Measurements from ENCODE around the gene ERC1. TPM values are rescaled to one million over a fixed set of nuclear protein-coding genes. Genes with fewer than 3 reads are reported as not detected.
A peak's percentile ranks its signal among the peaks of the same experiment; 100 is the strongest.

The ERC1 gene
- total and polyA plus RNA-seq, 2 experiments from 2014 or later: 18.4 to 29.7 TPM

GRCh38 chr12:1403417-1403816, 412.4 kb downstream of the ERC1 start:
- Histone ChIP-seq H3K27ac (peak overlapping the region; percentile 2), H3K4me3 (no peak overlapping the region), H3K9me2 (replicated peaks; ENCODE audit: insufficient read depth) (no peaks in the 10 kb centered on the region), H3K36me3 (replicated peaks; ENCODE audit: insufficient read depth, low read depth) (no peaks in the 10 kb centered on the region), H3K9me3 (ENCODE audit: low read depth) (no peaks in the 10 kb centered on the region), H3K4me1 (ENCODE audit: insufficient read depth) (no peaks in the 10 kb centered on the region), H3K4me2 (no peak overlapping the region), H3K27me3 (no peaks in the 10 kb centered on the region), H3K79me2 (no peaks in the 10 kb centered on the region), H2AFZ (no peak overlapping the region), H4K20me1 (ENCODE audit: insufficient read depth, poor library complexity, severe bottlenecking) (no peaks in the 10 kb centered on the region)
- peak; percentile 6 for DNase-seq (ENCODE audit: low spot score)
- TF ChIP-seq EZH2phosphoT487 (IDR thresholded peaks at IDR 0.05; ENCODE audit: low read depth, severe bottlenecking, unreplicated experiment): no peak
- no peak for TF ChIP-seq EZH2 (IDR thresholded peaks at IDR 0.05; ENCODE audit: borderline replicate concordance)
- no peak for TF ChIP-seq CTCF (IDR thresholded peaks at IDR 0.05; ENCODE audit: poor library complexity)
- WGBS (ENCODE audit: low lambda C conversion rate, missing lambda C conversion rate): 65% methylated on average over 4 of the region's 4 CpGs

DNA sequence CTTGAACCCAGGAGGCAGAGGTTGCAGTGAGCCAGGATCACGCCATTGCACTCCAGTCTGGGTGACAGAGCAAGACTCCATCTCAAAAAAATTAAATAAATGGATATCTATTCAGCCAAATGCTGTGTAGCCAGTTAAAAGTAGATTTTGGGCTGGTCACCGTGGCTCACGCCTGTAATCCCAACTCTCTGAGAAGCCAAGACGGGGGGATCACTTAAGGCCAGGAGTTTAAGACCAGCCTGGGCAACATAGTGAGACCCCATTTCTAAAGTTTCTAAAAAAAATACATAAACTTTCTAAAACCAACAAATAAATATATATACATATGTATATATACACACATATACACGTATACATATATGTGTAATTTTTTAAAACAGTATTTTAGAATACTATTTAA, 414.6 kb downstream of the ERC1 start:
- Histone ChIP-seq H3K4me3 (no peak overlapping the region), H2AFZ (no peak overlapping the region), H3K79me2 (no peaks in the 10 kb centered on the region), H3K4me1 (ENCODE audit: insufficient read depth) (no peaks in the 10 kb centered on the region), H3K4me2 (no peak overlapping the region), H3K27me3 (no peaks in the 10 kb centered on the region), H3K27ac (no peak overlapping the region), H3K36me3 (replicated peaks; ENCODE audit: insufficient read depth, low read depth) (no peaks in the 10 kb centered on the region), H3K9me2 (replicated peaks; ENCODE audit: insufficient read depth) (no peaks in the 10 kb centered on the region), H4K20me1 (ENCODE audit: insufficient read depth, poor library complexity, severe bottlenecking) (no peaks in the 10 kb centered on the region), H3K9me3 (ENCODE audit: low read depth) (no peaks in the 10 kb centered on the region)
- WGBS (ENCODE audit: low lambda C conversion rate, missing lambda C conversion rate): 98% methylated on average over 5 of the region's 5 CpGs
- no peak for TF ChIP-seq EZH2 (IDR thresholded peaks at IDR 0.05; ENCODE audit: borderline replicate concordance)
- TF ChIP-seq CTCF (IDR thresholded peaks at IDR 0.05; ENCODE audit: poor library complexity): no peak
- no peak for TF ChIP-seq EZH2phosphoT487 (IDR thresholded peaks at IDR 0.05; ENCODE audit: low read depth, severe bottlenecking, unreplicated experiment)
- DNase-seq (ENCODE audit: low spot score): no peak

DNA sequence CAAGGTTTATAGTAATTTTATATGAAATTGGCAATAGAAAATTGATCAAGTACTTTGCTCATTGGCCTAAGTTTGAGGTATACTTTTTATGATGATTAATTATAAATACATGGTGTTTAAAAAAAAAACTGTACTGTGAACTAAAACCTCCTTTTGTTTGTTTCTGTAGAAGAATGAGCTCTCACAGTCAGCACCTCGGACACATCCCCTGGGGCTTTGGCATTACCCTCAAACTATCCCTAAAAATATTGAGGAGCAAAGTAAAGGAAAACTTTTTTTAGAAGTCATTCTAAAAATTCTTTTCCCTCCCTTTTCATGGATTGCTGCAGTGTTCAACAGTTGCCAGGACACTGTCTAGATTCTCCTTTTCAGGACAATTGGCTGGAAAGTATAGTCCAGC, 419.8 kb downstream of the ERC1 start:
- WGBS (ENCODE audit: low lambda C conversion rate, missing lambda C conversion rate): 86% methylated on average over 1 of the region's 1 CpG
- H3K9me2 ChIP-seq (replicated peaks; ENCODE audit: insufficient read depth): no peaks in the 10 kb centered on the region

More for the DNA sequence above, 419.8 kb downstream of the ERC1 start:
- no peak overlapping the region for H3K4me2 ChIP-seq
- no peaks in the 10 kb centered on the region for H3K9me3 ChIP-seq (ENCODE audit: low read depth)
- no peaks in the 10 kb centered on the region for H3K27me3 ChIP-seq
- H3K36me3 ChIP-seq (replicated peaks; ENCODE audit: insufficient read depth, low read depth): no peaks in the 10 kb centered on the region
- H3K27ac ChIP-seq: no peak overlapping the region
- DNase-seq (ENCODE audit: low spot score): no peak
- no peaks in the 10 kb centered on the region for H3K4me1 ChIP-seq (ENCODE audit: insufficient read depth)
- H3K79me2 ChIP-seq: no peaks in the 10 kb centered on the region
- no peak overlapping the region for H2AFZ ChIP-seq
- no peak overlapping the region for H3K4me3 ChIP-seq
- no peak for TF ChIP-seq CTCF (IDR thresholded peaks at IDR 0.05; ENCODE audit: poor library complexity)
- TF ChIP-seq EZH2 (IDR thresholded peaks at IDR 0.05; ENCODE audit: borderline replicate concordance): no peak
- no peak for TF ChIP-seq EZH2phosphoT487 (IDR thresholded peaks at IDR 0.05; ENCODE audit: low read depth, severe bottlenecking, unreplicated experiment)
- H4K20me1 ChIP-seq (ENCODE audit: insufficient read depth, poor library complexity, severe bottlenecking): no peaks in the 10 kb centered on the region

All from hepatocyte (in vitro differentiated cells).